Neural cell (in vitro differentiated cells): ENCODE results near the gene PTPRN2. TPM values are rescaled to one million over a fixed set of nuclear protein-coding genes. Genes with fewer than 3 reads are reported as not detected.

Experiments
- H2AFZ ChIP-seq: fragments of 200-600, 300-800 bp; sonication (generic), shearing (Covaris generic); 2 replicates; pipeline ENCODE4 v1.6.0; 2014; ENCODE audit warnings: low read depth, mild to moderate bottlenecking, antibody characterized with exemption, low read length, moderate library complexity
- H3F3A ChIP-seq: fragments of 200-600 bp; shearing (Covaris generic); 2 replicates; pipeline ENCODE4 v1.6.1; 2016; ENCODE audit warnings: mild to moderate bottlenecking, moderate library complexity, mixed read lengths, antibody characterized with exemption, low read length; ENCODE audit not compliant: insufficient read depth, poor library complexity, severe bottlenecking
- H3K27ac ChIP-seq: fragments of 200-600, 300-800 bp; sonication (generic), shearing (Covaris generic); 2 replicates; pipeline ENCODE4 v1.5.1; 2014; ENCODE audit warnings: mild to moderate bottlenecking, low read length, moderate library complexity
- H3K27me3 ChIP-seq: fragments of 300-800, 200-600 bp; sonication (generic), shearing (Covaris generic); 2 replicates; pipeline ENCODE4 v1.6.0; 2014; ENCODE audit warnings: mild to moderate bottlenecking, low read depth, low read length, moderate library complexity; ENCODE audit not compliant: insufficient read depth
- H3K36me3 ChIP-seq: fragments of 300-800, 200-600 bp; sonication (generic), shearing (Covaris generic); 2 replicates; pipeline ENCODE4 v1.5.1; 2014; ENCODE audit warnings: mild to moderate bottlenecking, antibody characterized with exemption, low read length, moderate library complexity; ENCODE audit not compliant: insufficient read depth
- H3K4me2 ChIP-seq: fragments of 300-800, 200-600 bp; sonication (generic), shearing (Covaris generic); 2 replicates; pipeline ENCODE4 v1.6.0; 2014; ENCODE audit warnings: mild to moderate bottlenecking, low read length
- H3K4me3 ChIP-seq: fragments of 300-800, 200-600 bp; sonication (generic), shearing (Covaris generic); 2 replicates; pipeline ENCODE4 v1.5.1; 2014; ENCODE audit warnings: mild to moderate bottlenecking, low read length, moderate library complexity
- H3K79me2 ChIP-seq: fragments of 200-600 bp; shearing (Covaris generic); replicated peaks from 2 replicates; pipeline ENCODE4 v1.6.0; 2014; ENCODE audit warnings: mild to moderate bottlenecking, low read length, moderate library complexity; ENCODE audit not compliant: insufficient read depth
- H3K9ac ChIP-seq: fragments of 300-800, 200-600 bp; sonication (generic), shearing (Covaris generic); 2 replicates; pipeline ENCODE4 v1.6.1; 2016; ENCODE audit warnings: mild to moderate bottlenecking, low read length, mixed read lengths
- H3K9me2 ChIP-seq: fragments of 200-600 bp; shearing (Covaris generic); 2 replicates; pipeline ENCODE4 v1.6.1; 2016; ENCODE audit warnings: mild to moderate bottlenecking, low read length, mixed read lengths; ENCODE audit not compliant: insufficient read depth
- H3K9me3 ChIP-seq: fragments of 200-600, 300-800 bp; sonication (generic), shearing (Covaris generic); 2 replicates; pipeline ENCODE4 v1.6.1; 2016; ENCODE audit warnings: mild to moderate bottlenecking, mixed run types, low read length, moderate library complexity, mixed read lengths
- H4K20me1 ChIP-seq: fragments of 200-600 bp; shearing (Covaris generic); 2 replicates; pipeline ENCODE4 v1.6.1; 2016; ENCODE audit warnings: mild to moderate bottlenecking, mixed run types; ENCODE audit not compliant: insufficient read depth
- EP300 ChIP-seq: fragments of 450-650 bp; conservative IDR thresholded peaks from 2 replicates; pipeline ENCODE4 v1.6.1; 2014; ENCODE audit warnings: antibody characterized with exemption, mild to moderate bottlenecking, moderate library complexity; ENCODE audit not compliant: poor library complexity, severe bottlenecking
- EZH2 ChIP-seq: fragments of 200-600, 300-800 bp; shearing (Covaris generic), sonication (generic); IDR thresholded peaks from 2 replicates; pipeline ENCODE4 v1.6.1; 2014; ENCODE audit warnings: antibody characterized with exemption, low read length, borderline replicate concordance, mild to moderate bottlenecking; ENCODE audit not compliant: insufficient read depth, poor library complexity, severe bottlenecking
- MXI1 ChIP-seq: fragments of 450-650 bp; conservative IDR thresholded peaks from 2 replicates; pipeline ENCODE4 v1.6.1; 2014; ENCODE audit warnings: antibody characterized with exemption, mild to moderate bottlenecking; ENCODE audit not compliant: poor library complexity, severe bottlenecking
- POLR2AphosphoS5 ChIP-seq: IDR thresholded peaks from 2 replicates; pipeline ENCODE4 v1.6.1; 2012
- RAD21 ChIP-seq: fragments of 450-650 bp; conservative IDR thresholded peaks from 2 replicates; pipeline ENCODE4 v1.6.1; 2014; ENCODE audit warnings: antibody characterized with exemption, mild to moderate bottlenecking, moderate library complexity
- SMC3 ChIP-seq: fragments of 450-650 bp; conservative IDR thresholded peaks from 2 replicates; pipeline ENCODE4 v1.6.1; 2014; ENCODE audit warnings: antibody characterized with exemption, mild to moderate bottlenecking, moderate library complexity; ENCODE audit not compliant: poor library complexity
- TAF1 ChIP-seq: IDR thresholded peaks from 2 replicates; pipeline ENCODE4 v1.6.1; 2012; ENCODE audit warnings: low read depth
- polyA plus RNA-seq: library from polyadenylated mRNA; depleted of rRNA; stranded (reverse); fragments of >200 nt; gene quantifications from 2 replicates; pipeline ENCODE4 v1.2.3, GENCODE V29; 2014
- TF ChIP-seq, protein P1 (sequence below): fragments of 450-650 bp; IDR thresholded peaks from 2 replicates; pipeline ENCODE4 v1.5.1; 2014; ENCODE audit warnings: antibody characterized with exemption, mild to moderate bottlenecking, moderate library complexity; ENCODE audit not compliant: poor library complexity, severe bottlenecking
- TF ChIP-seq, protein P2 (sequence below): IDR thresholded peaks from 2 replicates; pipeline ENCODE4 v1.6.1; 2012; ENCODE audit warnings: borderline replicate concordance

The PTPRN2 gene
- polyA plus RNA-seq, 1 donor from 2014 or later = 31.0 TPM

DNA sequence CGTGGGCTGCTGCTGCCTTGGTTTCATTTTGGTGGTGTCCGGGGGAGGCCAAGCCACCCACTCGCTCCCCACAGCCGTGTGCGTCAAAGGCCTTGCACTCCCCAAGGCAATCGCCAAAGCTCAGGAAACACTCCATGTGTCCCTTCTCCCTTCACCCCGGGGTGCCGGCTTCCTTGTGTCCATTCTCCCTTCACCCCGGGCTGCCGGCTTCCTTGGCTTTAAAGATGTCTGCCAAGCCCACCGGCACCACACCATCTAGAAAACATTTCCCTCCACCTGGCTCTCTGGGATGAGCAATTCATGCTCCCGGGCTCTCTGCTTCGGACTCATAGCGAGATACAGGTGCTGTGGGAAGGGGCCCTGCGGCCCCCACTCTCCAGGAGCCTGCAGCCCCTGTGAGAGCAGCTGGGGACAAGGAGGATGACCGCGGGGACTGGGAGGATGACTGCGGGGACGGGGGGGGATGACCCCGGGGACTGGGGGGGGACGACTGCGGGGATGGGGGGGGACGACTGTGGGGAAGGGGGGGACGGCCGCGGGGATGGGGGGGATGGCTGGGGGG is 928.7 kb downstream of the PTPRN2 start:
- no peak overlapping the region for H2AFZ ChIP-seq
- H3K27ac ChIP-seq = no peak overlapping the region
- no peak overlapping the region for H3K4me3 ChIP-seq
- no peaks in the 10 kb centered on the region for H3K9me2 ChIP-seq
- no peaks in the 10 kb centered on the region for H3K9me3 ChIP-seq
- H3K36me3 ChIP-seq = peaks cover 6% of the 10 kb centered on the region
- no peak overlapping the region for H3K4me2 ChIP-seq
- no peaks in the 10 kb centered on the region for H3K27me3 ChIP-seq
- H3F3A ChIP-seq = no peaks in the 10 kb centered on the region
- H4K20me1 ChIP-seq = peaks cover 3% of the 10 kb centered on the region
- no peak for TF ChIP-seq EP300
- TF ChIP-seq, protein P1, sequence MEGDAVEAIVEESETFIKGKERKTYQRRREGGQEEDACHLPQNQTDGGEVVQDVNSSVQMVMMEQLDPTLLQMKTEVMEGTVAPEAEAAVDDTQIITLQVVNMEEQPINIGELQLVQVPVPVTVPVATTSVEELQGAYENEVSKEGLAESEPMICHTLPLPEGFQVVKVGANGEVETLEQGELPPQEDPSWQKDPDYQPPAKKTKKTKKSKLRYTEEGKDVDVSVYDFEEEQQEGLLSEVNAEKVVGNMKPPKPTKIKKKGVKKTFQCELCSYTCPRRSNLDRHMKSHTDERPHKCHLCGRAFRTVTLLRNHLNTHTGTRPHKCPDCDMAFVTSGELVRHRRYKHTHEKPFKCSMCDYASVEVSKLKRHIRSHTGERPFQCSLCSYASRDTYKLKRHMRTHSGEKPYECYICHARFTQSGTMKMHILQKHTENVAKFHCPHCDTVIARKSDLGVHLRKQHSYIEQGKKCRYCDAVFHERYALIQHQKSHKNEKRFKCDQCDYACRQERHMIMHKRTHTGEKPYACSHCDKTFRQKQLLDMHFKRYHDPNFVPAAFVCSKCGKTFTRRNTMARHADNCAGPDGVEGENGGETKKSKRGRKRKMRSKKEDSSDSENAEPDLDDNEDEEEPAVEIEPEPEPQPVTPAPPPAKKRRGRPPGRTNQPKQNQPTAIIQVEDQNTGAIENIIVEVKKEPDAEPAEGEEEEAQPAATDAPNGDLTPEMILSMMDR = no peak
- no peak overlapping the region for H3K9ac ChIP-seq
- peaks cover 55% of the 10 kb centered on the region for H3K79me2 ChIP-seq

DNA sequence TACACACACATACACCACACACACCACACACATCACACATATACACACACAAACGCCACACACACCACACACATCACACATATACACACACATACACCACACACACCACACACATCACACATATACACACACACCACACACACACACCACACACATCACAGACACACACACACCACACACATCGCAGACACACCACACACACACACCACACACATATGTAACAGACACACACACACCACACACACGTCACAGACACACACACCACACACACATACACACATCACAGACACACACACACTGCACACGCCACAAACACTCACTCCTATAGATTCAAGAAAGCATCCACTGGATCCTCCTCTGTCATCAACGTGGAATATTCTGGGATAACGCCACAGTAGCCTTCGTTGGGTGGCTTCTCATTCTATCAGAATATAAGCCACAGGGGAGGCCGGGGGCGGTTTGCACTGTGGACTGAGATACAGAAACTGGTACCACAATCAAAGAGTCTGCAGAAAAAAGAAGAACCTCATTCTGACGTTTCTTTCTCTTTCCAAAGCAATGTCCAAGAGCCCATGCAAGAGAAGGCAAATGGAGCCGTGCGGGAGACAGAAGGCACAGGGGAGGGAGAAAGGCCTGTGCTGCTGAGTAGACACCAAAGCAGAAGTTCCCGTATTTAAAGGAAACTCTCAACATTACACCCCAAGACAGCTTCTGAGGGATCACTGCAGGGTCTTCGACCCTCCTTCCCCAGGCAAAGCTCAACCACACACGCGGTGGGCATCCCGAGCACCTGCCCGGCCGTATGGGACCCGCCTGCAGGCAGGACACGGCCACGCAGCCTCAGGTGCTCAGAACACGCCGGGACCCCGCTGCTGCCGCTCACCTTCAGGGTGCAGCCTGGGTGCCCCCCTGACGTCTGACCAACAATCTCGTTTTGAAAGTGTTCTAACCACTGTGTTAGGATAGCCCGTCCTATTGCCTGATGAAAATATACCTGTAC is 929.6 kb downstream of the PTPRN2 start:
- Histone ChIP-seq H4K20me1 (peaks cover 3% of the 10 kb centered on the region), H3K9me2 (no peaks in the 10 kb centered on the region), H3K36me3 (peaks cover 6% of the 10 kb centered on the region), H3K4me3 (no peak overlapping the region), H3K9ac (no peak overlapping the region), H3K9me3 (no peaks in the 10 kb centered on the region), H3K27me3 (no peaks in the 10 kb centered on the region), H3K79me2 (peaks cover 47% of the 10 kb centered on the region), H3K27ac (no peak overlapping the region), H3F3A (no peaks in the 10 kb centered on the region), H2AFZ (no peak overlapping the region), H3K4me2 (no peak overlapping the region)
- TF ChIP-seq EZH2 (no peak), TAF1 (no peak), EP300 (no peak), POLR2AphosphoS5 (no peak), SMC3 (no peak), RAD21 (no peak), MXI1 (no peak)
- TF ChIP-seq, protein P2, sequence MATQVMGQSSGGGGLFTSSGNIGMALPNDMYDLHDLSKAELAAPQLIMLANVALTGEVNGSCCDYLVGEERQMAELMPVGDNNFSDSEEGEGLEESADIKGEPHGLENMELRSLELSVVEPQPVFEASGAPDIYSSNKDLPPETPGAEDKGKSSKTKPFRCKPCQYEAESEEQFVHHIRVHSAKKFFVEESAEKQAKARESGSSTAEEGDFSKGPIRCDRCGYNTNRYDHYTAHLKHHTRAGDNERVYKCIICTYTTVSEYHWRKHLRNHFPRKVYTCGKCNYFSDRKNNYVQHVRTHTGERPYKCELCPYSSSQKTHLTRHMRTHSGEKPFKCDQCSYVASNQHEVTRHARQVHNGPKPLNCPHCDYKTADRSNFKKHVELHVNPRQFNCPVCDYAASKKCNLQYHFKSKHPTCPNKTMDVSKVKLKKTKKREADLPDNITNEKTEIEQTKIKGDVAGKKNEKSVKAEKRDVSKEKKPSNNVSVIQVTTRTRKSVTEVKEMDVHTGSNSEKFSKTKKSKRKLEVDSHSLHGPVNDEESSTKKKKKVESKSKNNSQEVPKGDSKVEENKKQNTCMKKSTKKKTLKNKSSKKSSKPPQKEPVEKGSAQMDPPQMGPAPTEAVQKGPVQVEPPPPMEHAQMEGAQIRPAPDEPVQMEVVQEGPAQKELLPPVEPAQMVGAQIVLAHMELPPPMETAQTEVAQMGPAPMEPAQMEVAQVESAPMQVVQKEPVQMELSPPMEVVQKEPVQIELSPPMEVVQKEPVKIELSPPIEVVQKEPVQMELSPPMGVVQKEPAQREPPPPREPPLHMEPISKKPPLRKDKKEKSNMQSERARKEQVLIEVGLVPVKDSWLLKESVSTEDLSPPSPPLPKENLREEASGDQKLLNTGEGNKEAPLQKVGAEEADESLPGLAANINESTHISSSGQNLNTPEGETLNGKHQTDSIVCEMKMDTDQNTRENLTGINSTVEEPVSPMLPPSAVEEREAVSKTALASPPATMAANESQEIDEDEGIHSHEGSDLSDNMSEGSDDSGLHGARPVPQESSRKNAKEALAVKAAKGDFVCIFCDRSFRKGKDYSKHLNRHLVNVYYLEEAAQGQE = no peak
- TF ChIP-seq, protein P1 = no peak
